Epithelial cell of esophagus (primary cell): ENCODE results near the gene ZNF575.

Experiments used
- DNase-seq: peaks from one replicate; pipeline ENCODE4 v3.0.0; 2010; ENCODE audit warnings: low read depth
- H3K4me3 ChIP-seq: 2 replicates; pipeline ENCODE4 v1.5.1; 2011; ENCODE audit warnings: mild to moderate bottlenecking, low read length, control low read depth
- TF ChIP-seq, protein P1 (sequence below): IDR thresholded peaks from 2 replicates; pipeline ENCODE4 v1.5.1; 2011; ENCODE audit warnings: low read depth, mild to moderate bottlenecking, low read length, control low read depth, inconsistent platforms; ENCODE audit not compliant: insufficient read depth; ENCODE audit errors: missing control alignments

Gene ZNF575

DNA sequence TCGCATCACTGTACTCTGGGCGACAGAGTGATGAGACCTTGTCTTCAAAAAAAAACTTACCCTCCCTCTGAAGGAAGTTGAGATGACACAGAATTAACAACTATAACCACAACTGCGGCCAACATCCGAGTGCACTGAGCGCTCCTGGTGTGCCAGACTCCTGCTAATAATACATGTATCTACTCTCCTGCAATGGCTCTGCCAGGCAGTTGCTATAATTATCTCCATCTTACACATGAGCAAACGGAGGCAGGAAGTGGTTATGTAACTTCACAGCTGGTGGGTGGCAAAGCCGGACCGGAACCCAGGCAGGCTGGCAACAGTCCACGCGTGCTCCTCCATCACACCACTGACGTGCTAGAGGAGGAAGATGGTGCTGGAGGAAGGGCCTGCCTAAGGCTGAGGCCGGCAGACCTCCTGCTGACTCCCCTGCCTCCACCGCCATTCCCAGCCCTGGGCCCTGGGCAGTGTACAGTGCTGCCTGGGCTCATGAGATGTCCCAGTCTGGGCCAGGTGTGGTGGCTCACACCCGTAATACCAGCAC, 29.8 kb downstream of the ZNF575 start:
- TF ChIP-seq, protein P1, sequence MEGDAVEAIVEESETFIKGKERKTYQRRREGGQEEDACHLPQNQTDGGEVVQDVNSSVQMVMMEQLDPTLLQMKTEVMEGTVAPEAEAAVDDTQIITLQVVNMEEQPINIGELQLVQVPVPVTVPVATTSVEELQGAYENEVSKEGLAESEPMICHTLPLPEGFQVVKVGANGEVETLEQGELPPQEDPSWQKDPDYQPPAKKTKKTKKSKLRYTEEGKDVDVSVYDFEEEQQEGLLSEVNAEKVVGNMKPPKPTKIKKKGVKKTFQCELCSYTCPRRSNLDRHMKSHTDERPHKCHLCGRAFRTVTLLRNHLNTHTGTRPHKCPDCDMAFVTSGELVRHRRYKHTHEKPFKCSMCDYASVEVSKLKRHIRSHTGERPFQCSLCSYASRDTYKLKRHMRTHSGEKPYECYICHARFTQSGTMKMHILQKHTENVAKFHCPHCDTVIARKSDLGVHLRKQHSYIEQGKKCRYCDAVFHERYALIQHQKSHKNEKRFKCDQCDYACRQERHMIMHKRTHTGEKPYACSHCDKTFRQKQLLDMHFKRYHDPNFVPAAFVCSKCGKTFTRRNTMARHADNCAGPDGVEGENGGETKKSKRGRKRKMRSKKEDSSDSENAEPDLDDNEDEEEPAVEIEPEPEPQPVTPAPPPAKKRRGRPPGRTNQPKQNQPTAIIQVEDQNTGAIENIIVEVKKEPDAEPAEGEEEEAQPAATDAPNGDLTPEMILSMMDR = no peak
- peak; percentile 52 for DNase-seq
- no peak overlapping the region for H3K4me3 ChIP-seq

DNA sequence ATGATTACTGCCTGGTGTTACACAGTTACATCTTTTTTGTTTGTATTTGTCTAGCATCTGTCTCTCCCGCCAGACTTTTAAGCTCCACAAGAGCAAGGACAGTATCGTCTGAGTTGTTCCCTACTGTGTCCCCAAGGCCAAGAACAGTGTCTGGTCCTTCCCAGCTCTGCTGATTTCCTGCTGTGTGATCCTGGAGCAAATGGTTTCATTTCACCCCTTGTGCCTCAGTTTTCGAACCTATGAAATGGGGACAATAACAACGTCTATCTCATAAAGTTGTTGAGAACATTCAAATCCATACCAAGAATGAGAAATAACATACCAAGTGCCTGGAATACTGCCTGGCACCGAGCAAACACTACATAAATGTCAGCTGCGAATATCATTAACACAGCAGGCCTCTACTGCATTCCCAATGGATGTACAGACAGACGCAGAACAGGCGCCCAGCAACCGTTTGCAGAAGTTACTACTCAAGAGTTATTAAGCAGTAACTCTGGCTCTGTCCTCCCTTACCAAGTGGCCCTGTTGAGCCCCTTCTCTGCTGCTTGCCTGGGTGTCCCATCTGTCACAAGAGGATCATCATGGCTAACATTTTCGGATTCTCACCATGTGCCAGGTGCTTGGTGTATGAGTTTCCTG, 30.9 kb downstream of the ZNF575 start:
- TF ChIP-seq, protein P1 = no peak
- no peak for DNase-seq
- H3K4me3 ChIP-seq = no peak overlapping the region

- H3K4me3 ChIP-seq = no peak overlapping the region
- TF ChIP-seq, protein P1 = no peak
- no peak for DNase-seq
Observed at GRCh38 chr19:43564800-43565199, 31.8 kb downstream of the ZNF575 start.

- TF ChIP-seq, protein P1 = no peak
- no peak for DNase-seq
- H3K4me3 ChIP-seq = no peak overlapping the region
Observed at GRCh38 chr19:43569657-43570056, 36.7 kb downstream of the ZNF575 start.

DNA sequence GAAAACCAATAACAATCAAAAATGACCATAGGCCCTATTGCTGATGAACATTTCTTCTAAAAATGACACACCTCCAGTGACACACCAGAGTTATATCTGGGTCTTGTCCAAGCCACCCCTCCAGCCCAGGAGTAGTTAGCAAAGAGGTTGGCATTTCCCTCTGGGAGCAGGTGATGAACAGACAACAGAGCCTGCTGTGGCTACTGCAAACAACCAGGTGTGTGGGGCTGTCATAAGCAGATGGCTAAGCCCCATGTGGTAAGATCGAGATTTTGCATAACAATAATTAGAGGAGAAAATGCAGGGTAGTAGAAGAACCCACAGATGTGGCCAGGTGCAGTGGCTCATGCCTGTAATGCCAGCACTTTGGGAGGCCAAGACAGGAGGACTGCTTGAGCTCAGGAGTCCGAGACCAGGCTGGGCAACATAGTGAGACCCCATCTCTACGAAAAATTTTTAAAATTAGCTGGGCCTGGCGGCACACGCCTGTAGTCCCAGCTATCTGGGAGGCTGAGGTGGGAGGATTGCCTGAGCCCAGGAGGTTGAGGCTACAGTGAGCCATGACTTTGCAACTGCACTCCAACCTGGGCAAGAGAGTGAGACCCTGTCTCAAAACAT, 37.3 kb downstream of the ZNF575 start:
- DNase-seq = peak; percentile 82
- H3K4me3 ChIP-seq = no peak overlapping the region
- TF ChIP-seq, protein P1 = no peak

DNA sequence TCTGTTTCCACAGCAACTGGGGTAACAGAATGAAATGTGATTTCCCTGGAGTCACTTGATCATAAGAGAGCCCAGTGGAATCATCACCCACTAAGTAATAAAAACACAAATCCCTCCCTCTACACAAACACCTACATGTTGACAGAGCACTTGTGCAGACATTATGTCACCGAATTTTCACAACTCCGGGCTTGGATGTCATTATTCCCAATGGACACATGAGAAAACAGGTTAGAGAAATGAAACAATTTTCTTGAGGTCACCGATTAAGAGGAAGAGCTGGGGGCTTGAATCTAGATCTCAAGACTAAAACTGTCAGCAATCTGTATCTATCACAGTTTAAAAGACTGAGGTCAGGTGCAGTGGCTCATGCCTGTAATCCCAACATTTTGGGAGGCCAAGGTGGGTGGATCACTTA, 39.2 kb downstream of the ZNF575 start:
- TF ChIP-seq, protein P1 = no peak
- no peak overlapping the region for H3K4me3 ChIP-seq
- DNase-seq = no peak
